CD14-positive monocyte (primary cell): ENCODE data around the gene FBXL4. TPM values are rescaled to one million over a fixed set of nuclear protein-coding genes. Genes with fewer than 3 reads are reported as not detected.

Experiments used
- DNase-seq, 3 donors: peaks; one replicate each; pipeline ENCODE4 v3.0.0-alpha.2; 2011 to 2022
- H2AFZ ChIP-seq: 2 replicates; pipeline ENCODE4 v1.6.0; 2012; ENCODE audit warnings: mild to moderate bottlenecking, low read depth, low read length, inconsistent platforms; ENCODE audit not compliant: insufficient read depth, poor library complexity, severe bottlenecking
- H3K27ac ChIP-seq, 2 donors: 1 replicate in 1 of 2; 2 replicates in 1 of 2; pipeline ENCODE4 v1.5.1; 2012 to 2013; ENCODE audit warnings: low read length in 2 of 2, control low read depth in 1 of 2, inconsistent platforms in 1 of 2, low read depth in 1 of 2, mild to moderate bottlenecking in 1 of 2
- H3K27me3 ChIP-seq, 2 donors: one replicate each; pipeline versions ENCODE4 v1.6.0 to v1.6.1; 2011 to 2013; ENCODE audit warnings: low read length in 2 of 2; ENCODE audit not compliant: control insufficient read depth in 2 of 2, insufficient read depth in 2 of 2
- H3K36me3 ChIP-seq, 2 donors: replicated peaks in 1 of 2; 1 replicate in 1 of 2; 2 replicates in 1 of 2; pipeline versions ENCODE4 v1.5.1 to v1.6.1; 2012 to 2013; ENCODE audit warnings: low read length in 2 of 2, control low read depth in 1 of 2, inconsistent platforms in 1 of 2, mild to moderate bottlenecking in 1 of 2; ENCODE audit not compliant: insufficient read depth in 2 of 2, control insufficient read depth in 1 of 2
- H3K4me1 ChIP-seq, 2 donors: 1 replicate in 1 of 2; 2 replicates in 1 of 2; pipeline versions ENCODE4 v1.5.1 to v1.6.1; 2012 to 2013; ENCODE audit warnings: low read length in 2 of 2, control low read depth in 1 of 2, inconsistent platforms in 1 of 2, mild to moderate bottlenecking in 1 of 2, moderate library complexity in 1 of 2; ENCODE audit not compliant: insufficient read depth in 2 of 2, control insufficient read depth in 1 of 2
- H3K4me2 ChIP-seq: replicated peaks from 2 replicates; pipeline ENCODE3; 2012; ENCODE audit warnings: low read length, moderate library complexity, mild to moderate bottlenecking; ENCODE audit not compliant: poor library complexity, severe bottlenecking; ENCODE audit errors: extremely low read depth
- H3K4me3 ChIP-seq, 3 experiments: fragments of 200-600 bp in 1 of 3; sonication (generic) in 1 of 3; replicated peaks in 1 of 3; 1 replicate in 2 of 3; 2 replicates in 1 of 3; pipeline ENCODE4 v1.5.1; 2011 to 2013; ENCODE audit warnings: low read length in 3 of 3, mild to moderate bottlenecking in 3 of 3, control low read depth in 2 of 3, low read depth in 2 of 3, inconsistent platforms in 1 of 3, moderate library complexity in 1 of 3
- H3K79me2 ChIP-seq: 2 replicates; pipeline ENCODE4 v1.6.0; 2012; ENCODE audit warnings: mild to moderate bottlenecking, control low read depth, inconsistent platforms, low read length, moderate library complexity; ENCODE audit not compliant: insufficient read depth
- H3K9ac ChIP-seq: 2 replicates; pipeline ENCODE4 v1.6.0; 2017; ENCODE audit warnings: low read length, mild to moderate bottlenecking; ENCODE audit not compliant: insufficient read depth, poor library complexity, severe bottlenecking
- H3K9me3 ChIP-seq, 2 donors: replicated peaks in 1 of 2; 1 replicate in 1 of 2; 2 replicates in 1 of 2; pipeline versions ENCODE4 v1.5.1 to v1.6.1; 2012 to 2013; ENCODE audit warnings: low read length in 2 of 2, control low read depth in 1 of 2; ENCODE audit not compliant: control insufficient read depth in 1 of 2, insufficient read depth in 1 of 2
- H4K20me1 ChIP-seq: 2 replicates; pipeline ENCODE4 v1.6.0; 2012; ENCODE audit warnings: mild to moderate bottlenecking, low read length, control low read depth, moderate library complexity; ENCODE audit not compliant: insufficient read depth
- H3K27ac Mint-ChIP-seq, 7 donors: one replicate each; pipeline ENCODE4 v1.8.0; 2020; ENCODE audit warnings: mild to moderate bottlenecking in 7 of 7, mixed read lengths in 7 of 7, moderate library complexity in 6 of 7, inconsistent platforms in 2 of 7
- H3K27me3 Mint-ChIP-seq, 3 donors: one replicate each; pipeline ENCODE4 v1.8.0; 2021 to 2022; ENCODE audit warnings: low read depth in 3 of 3, mild to moderate bottlenecking in 3 of 3, mixed read lengths in 3 of 3, moderate library complexity in 3 of 3, inconsistent platforms in 1 of 3
- H3K36me3 Mint-ChIP-seq, 2 donors: one replicate each; pipeline ENCODE4 v1.8.0; 2020; ENCODE audit warnings: mixed read lengths in 2 of 2, inconsistent platforms in 1 of 2, mild to moderate bottlenecking in 1 of 2
- H3K4me1 Mint-ChIP-seq: one replicate; pipeline ENCODE4 v1.8.0; 2020; ENCODE audit warnings: mild to moderate bottlenecking, mixed read lengths
- H3K4me3 Mint-ChIP-seq, 2 donors: one replicate each; pipeline ENCODE4 v1.8.0; 2020; ENCODE audit warnings: mild to moderate bottlenecking in 2 of 2, mixed read lengths in 2 of 2, moderate library complexity in 1 of 2
- H3K9me3 Mint-ChIP-seq, 7 donors: one replicate each; pipeline ENCODE4 v1.8.0; 2020 to 2022; ENCODE audit warnings: mixed read lengths in 7 of 7, mild to moderate bottlenecking in 6 of 7, moderate library complexity in 6 of 7, inconsistent platforms in 2 of 7
- CTCF ChIP-seq: fragments of 200-600 bp; IDR thresholded peaks from one replicate; pipeline ENCODE4 v1.8.0; 2022; ENCODE audit warnings: antibody characterized with exemption, mild to moderate bottlenecking
- WGBS: methylation state at CpG from one replicate; pipeline ENCODE4 v1.1.5; 2013; ENCODE audit warnings: missing lambda C conversion rate; ENCODE audit not compliant: insufficient coverage; 5-methylcytosine and 5-hydroxymethylcytosine counted together
- intact Hi-C, 2 donors: fragments of 100-400 bp; cut with micrococcal nuclease; formaldehyde crosslinking; loops; one replicate each; pipeline versions ENCODE4 v1.15.0 to v1.15.1; 2023
- polyA plus RNA-seq, 3 donors: library from polyadenylated mRNA; depleted of rRNA in 1 of 3; unstranded in 2 of 3; stranded (reverse) in 1 of 3; fragments of 300-500 nt in 2 of 3; fragments of >200 nt in 1 of 3; fragmentation: Illumina TruSeq in 2 of 3; gene quantifications; 1 replicate in 2 of 3; 2 replicates in 1 of 3; pipeline ENCODE4 v1.2.3, GENCODE V29; 2012 to 2021

FBXL4 gene
- polyA plus RNA-seq, 3 donors, result 5.7 to 10.9 (median 8.6) TPM

GRCh38 chr6:98830146-98830545 is 117.6 kb downstream of the FBXL4 start:
- peaks cover 87 to 98% of the 10 kb centered on the region in 2 donors for H3K27me3 ChIP-seq
- no peaks in the 10 kb centered on the region for H4K20me1 ChIP-seq
- 10% methylated on average over 1 of the region's 2 CpGs for WGBS
- Mint-ChIP-seq H3K9me3 (peaks cover 0 to 37% (median 19%) of the 10 kb centered on the region in 7 donors), H3K36me3 (peaks cover 6 to 14% of the 10 kb centered on the region in 2 donors), H3K27me3 (peaks cover 94 to 99% (median 97%) of the 10 kb centered on the region in 3 donors), H3K4me3 (peak overlapping the region in 1 of 2 donors; percentile 58), H3K27ac (no peak overlapping the region), H3K4me1 (peaks cover 31% of the 10 kb centered on the region)
- no peaks in the 10 kb centered on the region for H3K36me3 ChIP-seq
- H2AFZ ChIP-seq, result no peak overlapping the region
- H3K9me3 ChIP-seq, result peaks cover 0 to 49% of the 10 kb centered on the region in 2 donors
- H3K4me3 ChIP-seq, result no peak overlapping the region
- no peak overlapping the region for H3K27ac ChIP-seq
- no peak for DNase-seq
- intact Hi-C loops, result no loop called here
- peaks cover 24 to 29% of the 10 kb centered on the region in 2 donors for H3K4me1 ChIP-seq
- TF ChIP-seq CTCF, result no peak
- H3K79me2 ChIP-seq, result no peaks in the 10 kb centered on the region
- H3K9ac ChIP-seq, result no peak overlapping the region
- no peak overlapping the region for H3K4me2 ChIP-seq

GRCh38 chr6:98828941-98829411 is 118.8 kb downstream of the FBXL4 start:
- no peaks in the 10 kb centered on the region for H3K79me2 ChIP-seq
- no peak for TF ChIP-seq CTCF
- peaks cover 2 to 54% of the 10 kb centered on the region in 2 donors for H3K9me3 ChIP-seq
- intact Hi-C loops, result no loop called here
- Mint-ChIP-seq H3K27ac (no peak overlapping the region), H3K4me1 (peaks cover 29% of the 10 kb centered on the region), H3K9me3 (peaks cover 0 to 35% (median 14%) of the 10 kb centered on the region in 7 donors), H3K27me3 (peaks cover 97 to 99% (median 99%) of the 10 kb centered on the region in 3 donors), H3K36me3 (peaks cover 3 to 14% of the 10 kb centered on the region in 2 donors), H3K4me3 (peak overlapping the region in 1 of 2 donors; percentile 61)
- H3K27ac ChIP-seq, result no peak overlapping the region
- no peak overlapping the region for H3K4me3 ChIP-seq
- no peak overlapping the region for H3K9ac ChIP-seq
- H4K20me1 ChIP-seq, result no peaks in the 10 kb centered on the region
- H3K4me2 ChIP-seq, result no peak overlapping the region
- 0% methylated on average over 2 of the region's 14 CpGs for WGBS
- H3K36me3 ChIP-seq, result no peaks in the 10 kb centered on the region
- no peak for DNase-seq
- no peak overlapping the region for H2AFZ ChIP-seq
- H3K4me1 ChIP-seq, result peaks cover 17 to 19% of the 10 kb centered on the region in 2 donors
- peaks cover 92 to 99% of the 10 kb centered on the region in 2 donors for H3K27me3 ChIP-seq
